Heart left ventricle (tissue), 16 donors: Measurements from ENCODE around the gene TRAPPC10. TPM values are rescaled to one million over a fixed set of nuclear protein-coding genes. Genes with fewer than 3 reads are reported as not detected.
A peak's percentile ranks its signal among the peaks of the same experiment; 100 is the strongest.

ENCODE experiments used
- ATAC-seq, 4 donors: fragments of 200-7000 bp; cut with Tn5 transposase; one replicate each; pipeline ENCODE4 v1.9.1; 2020 to 2022; ENCODE audit warnings: moderate library complexity in 4 of 4, mild to moderate bottlenecking in 3 of 4, moderate number of reproducible peaks in 1 of 4
- DNase-seq, 5 donors: peaks; one replicate each; pipeline ENCODE4 v3.0.0-alpha.2; 2020
- H3K27ac ChIP-seq, 12 donors: fragments of 200-600 bp; sonication (generic) in 4 of 12; one replicate each; pipeline versions ENCODE4 v1.5.0 to v1.8.0; 2016 to 2022; ENCODE audit warnings: mild to moderate bottlenecking in 2 of 12
- H3K27me3 ChIP-seq, 9 donors: fragments of 200-600 bp; sonication (generic) in 2 of 9; one replicate each; pipeline versions ENCODE4 v1.5.1 to v1.8.0; 2016 to 2022; ENCODE audit warnings: mild to moderate bottlenecking in 3 of 9
- H3K36me3 ChIP-seq, 9 donors: fragments of 200-600 bp; sonication (generic) in 2 of 9; one replicate each; pipeline versions ENCODE4 v1.5.0 to v1.8.0; 2018 to 2022; ENCODE audit warnings: mild to moderate bottlenecking in 2 of 9
- H3K4me1 ChIP-seq, 12 donors: fragments of 200-600 bp; sonication (generic) in 4 of 12; one replicate each; pipeline versions ENCODE4 v1.5.0 to v1.8.0; 2016 to 2022; ENCODE audit warnings: mild to moderate bottlenecking in 3 of 12
- H3K4me3 ChIP-seq, 12 donors: fragments of 200-600 bp; sonication (generic) in 4 of 12; one replicate each; pipeline versions ENCODE4 v1.5.0 to v1.8.0; 2017 to 2022; ENCODE audit warnings: mild to moderate bottlenecking in 9 of 12, moderate library complexity in 4 of 12
- H3K9me3 ChIP-seq, 12 donors: fragments of 200-600 bp; sonication (generic) in 4 of 12; one replicate each; pipeline versions ENCODE4 v1.5.0 to v1.8.0; 2016 to 2022; ENCODE audit warnings: mild to moderate bottlenecking in 1 of 12
- CTCF ChIP-seq, 12 donors: fragments of 200-600 bp; sonication (generic) in 4 of 12; IDR thresholded peaks; one replicate each; pipeline versions ENCODE4 v1.5.0 to v1.8.0; 2018 to 2022; ENCODE audit warnings: antibody characterized with exemption in 12 of 12, mild to moderate bottlenecking in 5 of 12
- POLR2A ChIP-seq, 2 donors: fragments of 450-650 bp; IDR thresholded peaks; one replicate each; pipeline ENCODE4 v1.6.1; 2017; ENCODE audit warnings: antibody characterized with exemption in 2 of 2, mild to moderate bottlenecking in 2 of 2, moderate library complexity in 2 of 2
- WGBS, 4 donors: extraction: QIAGEN DNeasy Blood & Tissue Kit in 2 of 4; methylation state at CpG; one replicate each; pipeline versions ENCODE4 v1.1.5 to v1.1.7; 2013 to 2018; 5-methylcytosine and 5-hydroxymethylcytosine counted together
- intact Hi-C, 10 donors: fragments of 100-400 bp; cut with DNase I; formaldehyde crosslinking; loops; one replicate each; pipeline versions ENCODE4 v1.11.1 to v1.14.2; 2022
- polyA plus RNA-seq, 2 donors: library from polyadenylated mRNA; stranded (reverse); fragments of 200-250 nt; gene quantifications; one replicate each; pipeline ENCODE4 v1.2.3, GENCODE V29; 2013
- total RNA-seq, 9 donors: library from RNA; depleted of rRNA in 2 of 9; stranded (reverse); fragments of >200 nt in 2 of 9; fragmentation: NEBNext Ultra II Directional in 3 of 9; extraction: Animal tissue kit (Norgen Biotek cat#: 25700) in 3 of 9; gene quantifications; one replicate each; pipeline versions ENCODE4 v1.1.0 to v1.2.4, GENCODE V29; 2016 to 2023
- donor health status: ischemic (EF 13 %, LVEDD 7.1; RV severe dilation, severe dysfunction).
- donor health status: healthy with polysubstance abuse.
- donor health status: DM: no; HTN: yes; CAD: no.
- donor health status: DM: no; HTN: no; CAD: no.
- donor health status: ischemic (EF 25% LVEDD 6.9; RV normal size, moderate dysfunction).
- donor health status: ischemic (EF 25% LVEDD 5.7; RV mildly dilated, moderate dysfunction).
- donor health status: healthy.
- donor health status: DM: yes; HTN: yes; CAD: no.
- donor health status: ischemic (EF 35%, LVEDD 5.7; RV mildly dilated, moderate dysfunction).
- donor health status: nonischemic (EF 11% LVEDD 7.7; RV severe dilation, severe dysfunction).
- donor health status: DM: yes; HTN: yes; CAD: no.
- donor health status: PGD.
- donor health status: ischemic (EF 29% LVEDD 5.4; RV normal size, mild dysfunction).
- donor health status: nonischemic (EF 23%, LVEDD 6.1; RV moderate dilation, normal function).

TRAPPC10 gene
- total and polyA plus RNA-seq, 11 donors: 5.6 to 32.0 (median 22.1) TPM

- peaks cover 0 to 99% (median 91%) of the 10 kb centered on the region in 9 donors for H3K36me3 ChIP-seq
- H3K4me1 ChIP-seq: no peaks in the 10 kb centered on the region
- TF ChIP-seq POLR2A (IDR thresholded peaks at IDR 0.05): no peak
- no peak for TF ChIP-seq CTCF (IDR thresholded peaks at IDR 0.05)
- no peak overlapping the region for H3K27ac ChIP-seq
- no peaks in the 10 kb centered on the region for H3K27me3 ChIP-seq
- intact Hi-C loops: loop anchor here in 1 of 10 donors (5.0 kb wide), 1 partner anchor 54 kb away; no protein-coding TSS in a partner anchor
- ATAC-seq (no peak), DNase-seq (peak in 1 of 5 donors; percentile 2)
- H3K9me3 ChIP-seq: no peaks in the 10 kb centered on the region
- WGBS, 4 donors: 84 to 89% (median 89%) methylated on average over 5 of the region's 5 CpGs
- no peak overlapping the region for H3K4me3 ChIP-seq
Observed at GRCh38 chr21:44076316-44076715, 64.2 kb downstream of the TRAPPC10 start.

GRCh38 chr21:44078411-44078981 lies 66.4 kb downstream of the TRAPPC10 start:
- Histone ChIP-seq H3K4me3 (no peak overlapping the region), H3K4me1 (peaks cover 0 to 15% (median 11%) of the 10 kb centered on the region in 12 donors), H3K27ac (no peak overlapping the region), H3K27me3 (no peaks in the 10 kb centered on the region), H3K9me3 (no peaks in the 10 kb centered on the region), H3K36me3 (peaks cover 0 to 99% (median 96%) of the 10 kb centered on the region in 9 donors)
- intact Hi-C loops: loop anchor here in 1 of 10 donors (5.0 kb wide), 1 partner anchor 56 kb away; no protein-coding TSS in a partner anchor
- DNase-seq: no peak
- TF ChIP-seq POLR2A (IDR thresholded peaks at IDR 0.05): no peak
- no peak for TF ChIP-seq CTCF (IDR thresholded peaks at IDR 0.05)
- no peak for ATAC-seq
- 93 to 97% (median 95%) methylated on average over 5 of the region's 5 CpGs for WGBS, 4 donors

GRCh38 chr21:44079446-44079845 lies 67.3 kb downstream of the TRAPPC10 start:
- Histone ChIP-seq H3K27ac (no peak overlapping the region), H3K27me3 (no peaks in the 10 kb centered on the region), H3K4me1 (peaks cover 0 to 25% (median 20%) of the 10 kb centered on the region in 12 donors), H3K4me3 (no peak overlapping the region), H3K9me3 (no peaks in the 10 kb centered on the region), H3K36me3 (peaks cover 0 to 100% (median 92%) of the 10 kb centered on the region in 9 donors)
- DNase-seq (no peak), ATAC-seq (no peak)
- WGBS, 4 donors: 93 to 97% (median 94%) methylated on average over 3 of the region's 3 CpGs
- intact Hi-C loops: loop anchor here in 1 of 10 donors (5.0 kb wide), 1 partner anchor 57 kb away; no protein-coding TSS in a partner anchor
- no peak for TF ChIP-seq CTCF (IDR thresholded peaks at IDR 0.05)
- no peak for TF ChIP-seq POLR2A (IDR thresholded peaks at IDR 0.05)

- TF ChIP-seq POLR2A (IDR thresholded peaks at IDR 0.05) (no peak), CTCF (IDR thresholded peaks at IDR 0.05) (no peak)
- 93 to 95% (median 93%) methylated on average over 7 of the region's 7 CpGs for WGBS, 4 donors
- no peak overlapping the region for H3K4me3 ChIP-seq
- H3K36me3 ChIP-seq: peaks cover 0 to 99% (median 89%) of the 10 kb centered on the region in 9 donors
- peaks cover 0 to 29% (median 24%) of the 10 kb centered on the region in 12 donors for H3K4me1 ChIP-seq
- H3K9me3 ChIP-seq: no peaks in the 10 kb centered on the region
- no peak for ATAC-seq
- no peak for DNase-seq
- no peaks in the 10 kb centered on the region for H3K27me3 ChIP-seq
- H3K27ac ChIP-seq: no peak overlapping the region
- intact Hi-C loops: loop anchor here in 1 of 10 donors (5.0 kb wide), 1 partner anchor 58 kb away; no protein-coding TSS in a partner anchor
Observed at GRCh38 chr21:44079846-44080245, 67.7 kb downstream of the TRAPPC10 start.
